NCI-H1105 treated with DMSO at 0.1 percent for 48 hours (cell line): Measurements from ENCODE around the gene TFCP2L1.

Experiments used
- DNase-seq: peaks from one replicate; lab custom pipeline; 2025; lab: John Stamatoyannopoulos, UW

Gene TFCP2L1

GRCh38 chr2:121266543-121267106, 18.4 kb downstream of the TFCP2L1 start:
- no peak for DNase-seq

DNA sequence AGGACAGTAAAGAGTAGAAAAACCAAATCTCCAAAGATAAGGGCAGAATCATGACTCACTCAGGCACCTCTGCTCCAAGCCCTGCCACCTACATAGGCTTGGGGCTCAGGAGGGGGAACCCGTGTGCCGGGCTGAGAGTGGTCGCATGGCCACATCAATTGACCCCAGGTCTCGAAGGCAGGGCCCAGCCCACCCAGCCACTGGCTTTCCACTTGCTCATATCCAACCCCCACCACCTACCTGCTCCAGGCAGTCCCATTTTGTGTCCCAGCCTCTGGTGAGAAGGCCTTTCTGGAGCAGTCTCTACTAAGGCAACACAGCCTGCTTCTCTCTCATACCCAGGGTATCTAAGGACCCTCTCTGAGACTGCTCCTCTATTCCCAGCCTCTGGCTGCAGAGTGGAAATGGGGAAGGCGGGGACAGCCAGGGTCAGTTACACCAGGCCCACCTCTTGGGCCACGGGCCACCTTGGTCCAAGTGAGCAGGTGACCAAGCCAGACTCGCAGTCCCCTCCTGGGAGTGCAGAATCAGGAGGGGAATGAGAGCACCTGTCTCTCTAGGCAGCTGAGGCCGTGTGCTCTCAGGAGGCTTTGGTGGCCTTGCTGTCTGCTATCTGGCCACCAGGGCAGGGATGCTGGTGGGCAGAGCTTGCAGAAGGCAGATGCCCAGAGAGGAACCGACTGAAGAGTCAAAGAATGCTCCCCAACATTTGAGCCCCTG, 20.8 kb downstream of the TFCP2L1 start:
- no peak for DNase-seq

GRCh38 chr2:121260370-121261154, 24.4 kb downstream of the TFCP2L1 start:
- peak; percentile 96 for DNase-seq

DNA sequence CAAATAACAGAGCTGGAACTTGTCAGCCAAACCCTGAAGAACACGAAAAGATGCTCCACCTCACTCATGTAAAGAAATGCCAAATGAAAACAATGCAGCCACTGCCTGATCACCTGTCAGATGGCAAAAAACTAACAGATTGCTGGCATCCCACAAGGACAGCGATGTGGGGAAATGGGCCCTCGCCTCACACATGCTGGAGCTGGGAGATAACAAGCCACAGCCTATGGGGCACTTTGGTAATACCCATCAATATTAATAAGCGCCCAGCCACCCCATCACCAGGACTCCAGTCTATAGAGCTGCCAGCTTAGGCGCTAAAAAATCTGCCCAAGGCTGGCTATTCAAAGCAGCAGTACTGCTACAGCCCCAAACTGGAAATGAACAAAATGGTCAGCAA, 27.0 kb downstream of the TFCP2L1 start:
- no peak for DNase-seq

DNA sequence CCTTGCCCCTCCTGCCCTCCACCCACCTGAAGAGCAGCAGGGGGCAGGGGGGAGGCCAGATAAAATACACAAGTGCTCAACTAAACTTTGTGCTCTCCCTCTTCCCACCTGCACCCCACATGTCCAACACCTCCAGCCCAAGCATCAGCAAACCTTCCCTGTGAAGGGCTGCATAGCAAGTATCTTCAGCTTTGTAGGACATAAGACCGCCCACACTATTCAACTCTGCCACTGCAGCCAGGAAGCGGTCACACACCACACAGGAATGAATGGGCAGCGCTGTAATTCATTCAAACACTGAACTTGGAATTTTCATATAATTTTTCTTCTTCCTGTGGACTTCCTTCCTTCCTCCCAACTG, 27.5 kb downstream of the TFCP2L1 start:
- no peak for DNase-seq

GRCh38 chr2:121256720-121257479, 28.1 kb downstream of the TFCP2L1 start:
- DNase-seq: no peak

- no peak for DNase-seq
These were observed 29.6 kb downstream of the TFCP2L1 start for GRCh38 chr2:121255358-121255757.

GRCh38 chr2:121254748-121255147, 30.3 kb downstream of the TFCP2L1 start:
- peak; percentile 93 for DNase-seq

- DNase-seq: no peak
These were observed 31.2 kb downstream of the TFCP2L1 start for GRCh38 chr2:121253674-121254240.

- DNase-seq: no peak
These were observed 31.9 kb downstream of the TFCP2L1 start for GRCh38 chr2:121253021-121253673.

GRCh38 chr2:121251497-121251896, 33.5 kb downstream of the TFCP2L1 start:
- no peak for DNase-seq

- no peak for DNase-seq
These were observed 36.1 kb downstream of the TFCP2L1 start for GRCh38 chr2:121248766-121249343.

GRCh38 chr2:121247971-121248370, 37.0 kb downstream of the TFCP2L1 start:
- no peak for DNase-seq

DNA sequence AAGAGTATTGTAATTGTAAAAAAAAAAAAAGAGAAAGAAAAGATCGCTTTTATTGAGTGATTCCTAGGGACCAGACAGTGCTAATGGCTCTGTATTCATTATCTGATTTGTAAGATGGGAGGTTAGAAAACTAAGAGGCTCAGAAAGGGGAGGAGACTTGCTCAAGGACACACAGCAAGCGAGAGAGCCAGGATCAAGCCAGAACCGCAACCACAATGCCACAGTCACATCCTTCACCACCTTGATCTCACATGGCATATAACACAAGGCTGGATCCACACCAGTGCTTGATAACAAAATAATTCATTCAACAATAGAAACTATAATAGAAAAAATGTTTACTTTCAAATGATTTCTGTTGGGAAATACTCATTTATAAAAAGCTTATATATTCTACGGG, 37.5 kb downstream of the TFCP2L1 start:
- DNase-seq: no peak

GRCh38 chr2:121246704-121247255, 38.2 kb downstream of the TFCP2L1 start:
- no peak for DNase-seq

- no peak for DNase-seq
These were observed 39.1 kb downstream of the TFCP2L1 start for GRCh38 chr2:121245913-121246312.

- DNase-seq: no peak
These were observed 39.7 kb downstream of the TFCP2L1 start for GRCh38 chr2:121245120-121245820.

DNA sequence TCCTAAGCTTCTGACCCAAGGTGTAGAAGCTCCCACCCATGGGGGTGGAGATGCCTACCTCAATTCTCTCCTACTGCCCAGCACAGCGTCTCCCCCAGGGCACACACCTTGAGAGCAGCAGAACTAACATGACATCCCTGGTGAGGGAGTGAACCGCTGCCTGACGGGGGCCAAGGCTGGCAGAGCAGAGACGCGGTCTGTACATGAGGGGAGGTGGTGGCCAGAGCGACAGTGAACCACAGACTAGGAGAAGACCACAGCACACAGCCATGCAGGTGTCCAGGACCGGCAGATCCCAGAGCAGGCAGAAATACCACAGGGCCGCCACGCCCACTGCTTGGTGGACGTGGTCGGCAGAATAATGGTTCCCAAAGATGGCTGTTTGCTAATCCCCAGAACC, 40.4 kb downstream of the TFCP2L1 start:
- DNase-seq: no peak

GRCh38 chr2:121243821-121244460, 41.1 kb downstream of the TFCP2L1 start:
- DNase-seq: no peak

DNA sequence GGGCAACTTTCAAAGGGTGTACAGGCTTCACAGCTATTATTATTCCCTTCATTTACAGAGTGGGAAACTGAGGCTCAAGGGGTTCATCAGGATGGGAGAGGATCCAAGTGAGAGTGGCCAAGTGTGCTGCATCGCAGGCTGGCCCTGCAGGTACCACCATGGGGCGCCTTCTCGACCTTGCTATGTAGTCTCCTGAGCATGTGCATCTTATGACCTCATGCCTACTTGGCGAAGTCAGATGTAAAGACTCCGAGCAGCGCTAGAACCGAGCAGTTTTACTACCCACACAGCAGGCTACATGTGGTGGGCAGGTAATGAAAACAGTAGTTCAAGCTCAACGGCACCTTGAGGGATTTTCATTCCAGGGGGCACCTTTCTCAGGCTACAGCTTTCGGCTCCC, 42.0 kb downstream of the TFCP2L1 start:
- DNase-seq: no peak
